HUES48 (cell line): ENCODE results near the gene PSMG1.
"Not testable (repeated sequence)": the region's sequence is repeated elsewhere in the genome, so short reads cannot be mapped to it uniquely, and the experiment has no call there.

ENCODE experiments used
- H3K27ac ChIP-seq: one replicate; pipeline ENCODE4 v1.7.0; 2013; ENCODE audit warnings: low read depth, low read length, inconsistent platforms
- H3K27me3 ChIP-seq: 2 replicates; pipeline ENCODE4 v1.6.1; 2013; ENCODE audit warnings: mild to moderate bottlenecking, low read length; ENCODE audit not compliant: control insufficient read depth, insufficient read depth
- H3K36me3 ChIP-seq: 2 replicates; pipeline ENCODE4 v1.6.1; 2013; ENCODE audit warnings: low read length; ENCODE audit not compliant: control insufficient read depth, insufficient read depth
- H3K4me1 ChIP-seq: 2 replicates; pipeline ENCODE4 v1.6.1; 2013; ENCODE audit warnings: mild to moderate bottlenecking, low read length; ENCODE audit not compliant: control insufficient read depth, insufficient read depth
- H3K4me3 ChIP-seq: 2 replicates; pipeline ENCODE4 v1.5.1; 2013; ENCODE audit warnings: mild to moderate bottlenecking, low read depth, low read length
- H3K9ac ChIP-seq: 2 replicates; pipeline ENCODE4 v1.6.1; 2013; ENCODE audit warnings: mild to moderate bottlenecking, low read depth, low read length, moderate library complexity
- H3K9me3 ChIP-seq: 2 replicates; pipeline ENCODE4 v1.6.1; 2013; ENCODE audit warnings: low read length; ENCODE audit not compliant: control insufficient read depth, insufficient read depth

The PSMG1 gene

GRCh38 chr21:39183272-39184049, at the start of gene PSMG1:
TSS of gene PSMG1 (minus strand) at chr21:39183451. CDS start at chr21:39183385, 66 bp downstream.
- Histone ChIP-seq H3K4me3 (peak within 1 kb of the TSS; percentile 95), H3K4me1 (peaks cover 51% of the 10 kb centered on the region), H3K9ac (peak within 1 kb of the TSS; percentile 97), H3K27me3 (no peaks in the 10 kb centered on the region; the same call in 1 of the 2 replicates), H3K36me3 (peaks cover 24% of the 10 kb centered on the region), H3K27ac (peak within 1 kb of the TSS; percentile 89), H3K9me3 (no peaks in the 10 kb centered on the region)

- H3K9me3 ChIP-seq = no peaks in the 10 kb centered on the region
- no peak overlapping the region for H3K4me3 ChIP-seq
- H3K27me3 ChIP-seq = no peaks in the 10 kb centered on the region
- H3K9ac ChIP-seq = no peak overlapping the region
- H3K4me1 ChIP-seq = no peaks in the 10 kb centered on the region
- H3K36me3 ChIP-seq = peaks cover 94% of the 10 kb centered on the region
- no peak overlapping the region for H3K27ac ChIP-seq
Measured at GRCh38 chr21:39232861-39233291, 49.6 kb upstream of the PSMG1 start.

- H3K4me1 ChIP-seq = no peaks in the 10 kb centered on the region
- H3K36me3 ChIP-seq = peaks cover 83% of the 10 kb centered on the region
- no peak overlapping the region for H3K4me3 ChIP-seq
- no peak overlapping the region for H3K9ac ChIP-seq
- no peaks in the 10 kb centered on the region for H3K27me3 ChIP-seq
- H3K27ac ChIP-seq = no peak overlapping the region
- H3K9me3 ChIP-seq = no peaks in the 10 kb centered on the region
Measured at GRCh38 chr21:39224930-39225329, 41.7 kb upstream of the PSMG1 start.

- H3K27me3 ChIP-seq = no peaks in the 10 kb centered on the region
- no peak overlapping the region for H3K27ac ChIP-seq
- peaks cover 77% of the 10 kb centered on the region for H3K36me3 ChIP-seq
- no peaks in the 10 kb centered on the region for H3K4me1 ChIP-seq
- H3K9me3 ChIP-seq = no peaks in the 10 kb centered on the region
- no peak overlapping the region for H3K9ac ChIP-seq
- no peak overlapping the region for H3K4me3 ChIP-seq
Measured at GRCh38 chr21:39221997-39222486, 38.8 kb upstream of the PSMG1 start.

GRCh38 chr21:39221282-39221996, 38.2 kb upstream of the PSMG1 start:
- no peaks in the 10 kb centered on the region for H3K9me3 ChIP-seq
- H3K27me3 ChIP-seq = no peaks in the 10 kb centered on the region
- no peak overlapping the region for H3K9ac ChIP-seq
- no peak overlapping the region for H3K27ac ChIP-seq
- H3K4me3 ChIP-seq = no peak overlapping the region
- H3K36me3 ChIP-seq = peaks cover 74% of the 10 kb centered on the region
- no peaks in the 10 kb centered on the region for H3K4me1 ChIP-seq

GRCh38 chr21:39220875-39221274, 37.6 kb upstream of the PSMG1 start:
- H3K4me1 ChIP-seq, H3K9me3 ChIP-seq, H3K27me3 ChIP-seq, H3K9ac ChIP-seq, H3K4me3 ChIP-seq, H3K27ac ChIP-seq: not testable (repeated sequence)
- H3K36me3 ChIP-seq = peaks cover 80% of the 10 kb centered on the region

GRCh38 chr21:39220150-39220549, 36.9 kb upstream of the PSMG1 start:
- Histone ChIP-seq H3K9me3 (no peaks in the 10 kb centered on the region), H3K4me3 (no peak overlapping the region), H3K9ac (no peak overlapping the region), H3K27me3 (no peaks in the 10 kb centered on the region), H3K36me3 (peaks cover 86% of the 10 kb centered on the region), H3K27ac (no peak overlapping the region), H3K4me1 (no peaks in the 10 kb centered on the region)

- Histone ChIP-seq H3K9me3 (no peaks in the 10 kb centered on the region), H3K9ac (no peak overlapping the region), H3K27me3 (no peaks in the 10 kb centered on the region), H3K36me3 (peaks cover 86% of the 10 kb centered on the region), H3K4me1 (no peaks in the 10 kb centered on the region), H3K4me3 (no peak overlapping the region), H3K27ac (no peak overlapping the region)
Measured at GRCh38 chr21:39218082-39218409, 34.8 kb upstream of the PSMG1 start.

- Histone ChIP-seq H3K4me1 (no peaks in the 10 kb centered on the region), H3K27me3 (no peaks in the 10 kb centered on the region), H3K9me3 (no peaks in the 10 kb centered on the region), H3K27ac (no peak overlapping the region), H3K36me3 (peaks cover 86% of the 10 kb centered on the region), H3K4me3 (no peak overlapping the region), H3K9ac (no peak overlapping the region)
Measured at GRCh38 chr21:39217356-39218081, 34.3 kb upstream of the PSMG1 start.

- H3K27ac ChIP-seq = no peak overlapping the region
Measured at GRCh38 chr21:39216290-39216689, 33.0 kb upstream of the PSMG1 start.

GRCh38 chr21:39215078-39215477, 31.8 kb upstream of the PSMG1 start:
- H3K27me3 ChIP-seq = no peaks in the 10 kb centered on the region
- no peak overlapping the region for H3K27ac ChIP-seq
- H3K4me3 ChIP-seq = no peak overlapping the region
- H3K9ac ChIP-seq = no peak overlapping the region
- H3K4me1 ChIP-seq = no peaks in the 10 kb centered on the region
- H3K36me3 ChIP-seq = peaks cover 90% of the 10 kb centered on the region
- no peaks in the 10 kb centered on the region for H3K9me3 ChIP-seq

More at GRCh38 chr21:39216290-39216689, 33.0 kb upstream of the PSMG1 start:
- Histone ChIP-seq H3K9me3 (no peaks in the 10 kb centered on the region), H3K4me3 (no peak overlapping the region), H3K36me3 (peaks cover 85% of the 10 kb centered on the region), H3K27me3 (no peaks in the 10 kb centered on the region), H3K4me1 (no peaks in the 10 kb centered on the region), H3K9ac (no peak overlapping the region)
